ENCODE results near the gene TICAM2.

The TICAM2 gene

DNA sequence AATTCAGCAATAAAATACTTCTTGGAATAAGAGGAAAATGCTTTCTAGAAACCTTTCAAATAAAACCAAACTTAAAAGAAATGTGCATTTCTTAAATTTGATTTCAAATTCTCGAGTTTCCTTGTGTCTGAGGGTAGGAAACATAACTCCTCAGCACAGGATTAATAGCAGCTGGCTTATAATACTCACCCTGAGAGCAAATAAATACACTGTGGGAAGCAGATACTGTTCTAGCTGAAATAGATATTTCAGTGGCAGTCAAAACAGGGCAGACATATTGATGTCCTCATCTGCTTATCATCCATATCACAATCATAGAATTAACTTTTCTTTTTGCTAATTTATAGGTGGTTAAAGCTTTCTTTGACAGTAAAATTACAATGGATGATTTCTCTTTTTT is 33.6 kb downstream of the TICAM2 start:
- no peak for DNase-seq (ENCODE audit: low read depth in 2 of 2)

- DNase-seq (ENCODE audit: low read depth in 2 of 2): no peak
These were observed 37.0 kb downstream of the TICAM2 start for GRCh38 chr5:115565233-115565632.

DNA sequence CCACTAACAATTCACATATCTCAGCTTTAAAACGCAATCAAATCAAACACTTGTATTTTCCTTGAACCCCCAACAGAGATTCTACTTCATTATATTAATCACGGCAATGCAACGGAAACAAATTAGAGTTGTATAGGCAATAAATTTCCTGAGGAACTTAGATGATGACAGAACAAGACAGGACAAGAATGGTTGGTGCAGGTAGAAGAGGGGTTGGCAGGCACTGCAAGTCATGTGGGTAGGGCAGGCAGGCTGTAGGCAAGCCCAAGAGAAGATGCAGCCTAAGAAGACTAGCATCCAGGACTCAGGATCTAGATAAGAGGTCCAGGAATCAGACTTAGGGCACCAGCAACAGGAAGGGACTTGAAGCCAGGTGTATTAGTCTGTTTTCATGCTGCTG is 41.1 kb downstream of the TICAM2 start:
- DNase-seq (ENCODE audit: low read depth in 2 of 2): no peak

GRCh38 chr5:115559524-115559923 is 42.8 kb downstream of the TICAM2 start:
- DNase-seq (ENCODE audit: low read depth in 2 of 2): no peak

- no peak for DNase-seq (ENCODE audit: low read depth in 2 of 2)
These were observed 43.8 kb downstream of the TICAM2 start for GRCh38 chr5:115558388-115558956.

GRCh38 chr5:115557667-115558387 is 44.5 kb downstream of the TICAM2 start:
- no peak for DNase-seq (ENCODE audit: low read depth in 2 of 2)

DNA sequence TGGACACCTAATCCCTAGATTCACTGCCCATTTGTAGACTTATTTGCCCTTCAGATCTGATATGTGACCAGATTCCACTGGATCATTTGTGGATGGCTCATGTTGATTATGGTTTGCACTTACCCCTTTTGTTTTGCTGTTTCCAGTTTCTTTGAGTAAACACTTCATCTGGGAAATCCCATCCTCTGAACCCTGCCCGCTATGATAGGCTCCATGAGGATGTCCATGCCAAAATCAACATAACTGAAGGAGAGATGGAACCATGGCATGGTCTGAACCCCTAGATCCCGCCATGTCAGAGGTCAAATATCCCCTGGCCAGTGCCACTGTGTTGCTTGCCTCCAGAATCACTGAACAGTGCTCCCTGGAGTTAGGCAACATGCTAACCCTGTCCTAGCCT is 46.0 kb downstream of the TICAM2 start:
- no peak for DNase-seq (ENCODE audit: low read depth in 2 of 2)

- DNase-seq (ENCODE audit: low read depth in 2 of 2): no peak
These were observed 47.1 kb downstream of the TICAM2 start for GRCh38 chr5:115555084-115555633.

DNA sequence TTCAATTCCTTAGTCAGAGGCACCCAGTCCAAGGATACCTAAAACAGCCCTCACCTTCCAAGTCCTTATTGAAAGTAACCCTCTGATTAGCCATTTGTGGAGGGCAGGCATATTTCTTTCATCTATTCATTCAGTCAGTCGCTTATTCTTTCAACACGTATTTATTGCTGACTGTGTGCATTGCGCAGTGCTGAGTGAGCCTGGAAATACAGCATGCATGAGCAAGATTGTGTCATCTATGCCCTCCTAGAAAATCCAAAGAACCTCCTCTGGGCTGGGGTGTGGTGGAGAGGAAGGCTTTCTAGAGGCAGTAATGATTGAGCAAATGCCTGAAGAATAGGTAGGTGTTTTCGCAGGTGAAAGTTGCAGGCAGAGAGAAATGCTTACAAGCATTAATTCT is 49.2 kb downstream of the TICAM2 start:
- DNase-seq (ENCODE audit: low read depth in 2 of 2): no peak

- DNase-seq (ENCODE audit: low read depth in 2 of 2): no peak
These were observed 50.9 kb downstream of the TICAM2 start for GRCh38 chr5:115551415-115551814.

GRCh38 chr5:115549154-115549553 is 53.1 kb downstream of the TICAM2 start:
- no peak for DNase-seq (ENCODE audit: low read depth in 2 of 2)

DNA sequence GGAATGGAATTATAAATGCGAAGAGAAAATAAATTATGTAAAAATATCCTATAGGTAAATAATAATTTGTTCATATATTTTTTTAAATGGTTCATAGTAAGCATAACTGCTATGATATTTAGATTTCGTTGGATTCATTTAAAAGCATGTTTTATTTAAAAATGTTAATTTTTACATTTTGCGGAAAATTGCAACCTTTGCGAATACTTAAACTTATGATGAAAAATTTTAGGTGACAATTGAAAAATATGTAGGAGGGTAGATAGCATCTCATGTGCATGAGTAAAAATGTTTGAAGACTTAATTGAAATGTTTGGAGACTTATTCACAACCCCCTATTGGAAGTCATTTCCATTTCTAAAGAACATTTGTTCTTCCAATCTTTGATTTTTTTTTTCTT is 53.6 kb downstream of the TICAM2 start:
- no peak for DNase-seq (ENCODE audit: low read depth in 2 of 2)

- DNase-seq (ENCODE audit: low read depth in 2 of 2): no peak
These were observed 56.9 kb downstream of the TICAM2 start for GRCh38 chr5:115545351-115545882.

DNA sequence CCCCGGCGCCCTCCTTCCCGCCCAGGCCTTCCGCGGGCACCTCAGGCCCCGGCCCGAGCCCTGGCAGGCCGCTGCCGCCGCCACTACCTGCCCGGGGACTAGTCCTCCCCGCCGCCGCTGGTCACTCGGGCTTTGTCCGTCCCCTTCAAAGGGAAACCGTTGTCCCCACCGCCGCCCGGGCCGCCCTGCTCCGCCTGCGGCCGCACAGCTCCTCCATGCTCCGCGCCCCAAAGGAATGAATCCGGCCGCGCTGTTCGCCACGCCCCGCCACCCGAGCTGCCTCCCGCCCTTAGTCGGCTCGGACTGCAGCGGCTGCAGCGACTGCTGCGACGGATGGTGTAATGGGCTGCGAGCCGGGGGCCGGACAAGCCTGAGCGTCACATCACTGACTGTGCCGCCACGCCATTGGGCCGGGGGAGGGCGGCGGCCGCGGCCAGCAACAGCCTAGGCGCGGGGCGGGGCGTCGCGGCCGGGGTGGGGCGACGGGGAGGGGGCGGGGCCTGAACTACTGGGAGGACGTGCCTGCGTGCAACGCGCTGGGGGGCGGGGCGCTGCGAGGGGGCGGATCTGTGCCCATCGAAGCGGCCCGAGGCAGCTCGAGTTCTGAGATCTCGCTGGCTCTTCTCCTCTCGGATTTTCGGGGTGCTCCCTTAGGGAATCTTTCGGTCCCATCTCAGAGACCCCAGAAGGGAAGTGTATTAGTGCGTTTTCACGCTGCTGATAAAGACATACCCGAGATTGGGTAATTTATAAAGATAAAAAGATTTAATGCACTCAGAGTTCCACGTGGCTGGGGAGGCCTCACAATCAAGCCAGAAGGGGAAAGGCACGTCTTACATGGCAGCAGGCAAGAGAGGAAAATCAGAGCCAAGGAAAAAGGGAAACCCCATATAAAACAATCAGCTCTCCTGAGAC is 57.6 kb downstream of the TICAM2 start, which contains the start of gene FEM1C:
TSS of gene FEM1C (minus strand) at position 340 of the 915 bp plus-strand sequence. CDS start 1,282 bp downstream, outside the sequence.
- DNase-seq (ENCODE audit: low read depth in 2 of 2): peak; percentile 98 to 99

DNA sequence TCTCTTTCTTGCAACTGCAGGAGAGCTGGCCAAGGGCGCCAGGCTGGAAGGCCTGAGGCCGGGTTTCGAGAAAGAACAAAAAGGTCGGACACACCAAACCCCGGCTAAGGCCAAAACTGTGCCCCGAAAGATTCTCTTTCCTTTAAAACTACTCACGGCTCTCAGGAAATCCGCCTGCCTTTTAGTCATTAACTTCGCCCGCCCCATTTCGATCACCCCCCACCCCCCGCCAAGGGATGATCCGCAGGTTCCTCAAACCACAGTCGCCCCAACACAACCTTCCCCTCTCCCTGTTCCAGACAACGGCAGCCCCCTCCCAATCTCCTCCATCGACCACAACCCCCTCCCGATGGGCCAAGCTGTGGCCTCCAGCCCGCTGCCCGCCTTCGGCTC is 58.2 kb downstream of the TICAM2 start:
- DNase-seq (ENCODE audit: low read depth in 2 of 2): peak; percentile 35 to 39

GRCh38 chr5:115543365-115544042 is 58.8 kb downstream of the TICAM2 start:
- peak in 1 of 2 donors; percentile 29 for DNase-seq (ENCODE audit: low read depth in 2 of 2)

- DNase-seq (ENCODE audit: low read depth in 2 of 2): no peak
These were observed 59.5 kb downstream of the TICAM2 start for GRCh38 chr5:115542651-115543364.

DNA sequence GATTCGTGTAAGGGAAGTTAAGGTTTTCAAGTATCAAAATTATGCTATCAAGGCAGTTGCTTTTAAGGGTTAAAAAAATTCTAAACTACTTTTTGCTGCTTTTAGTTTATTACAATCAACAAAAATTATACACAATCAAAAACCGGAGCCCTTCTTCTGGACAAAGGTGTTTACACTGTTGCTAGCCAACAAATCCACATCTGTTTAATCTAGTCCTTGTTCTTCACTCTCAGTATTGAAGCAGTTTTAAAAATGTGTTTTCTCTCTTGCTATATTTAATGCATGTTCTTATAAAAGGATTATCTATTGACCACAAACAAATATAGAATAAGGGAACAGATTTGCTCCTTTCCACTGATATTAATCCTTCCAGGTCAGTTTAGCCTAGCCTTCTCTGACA is 60.2 kb downstream of the TICAM2 start:
- no peak for DNase-seq (ENCODE audit: low read depth in 2 of 2)

- no peak for DNase-seq (ENCODE audit: low read depth in 2 of 2)
These were observed 60.7 kb downstream of the TICAM2 start for GRCh38 chr5:115541611-115542010.

GRCh38 chr5:115535479-115536035 is 66.7 kb downstream of the TICAM2 start:
- no peak for DNase-seq (ENCODE audit: low read depth in 2 of 2)

All from activated CD4-positive, alpha-beta T cell treated with anti-CD3 and anti-CD28 coated beads for 24 hours (primary cell).